LNCAP (cell line): ENCODE data around the gene CSF1R.

Experiments
- TF ChIP-seq, protein P1 (sequence below): fragments of 450-650 bp; IDR thresholded peaks from 2 replicates; pipeline ENCODE4 v1.5.1; 2017; ENCODE audit warnings: mild to moderate bottlenecking

CSF1R gene

DNA sequence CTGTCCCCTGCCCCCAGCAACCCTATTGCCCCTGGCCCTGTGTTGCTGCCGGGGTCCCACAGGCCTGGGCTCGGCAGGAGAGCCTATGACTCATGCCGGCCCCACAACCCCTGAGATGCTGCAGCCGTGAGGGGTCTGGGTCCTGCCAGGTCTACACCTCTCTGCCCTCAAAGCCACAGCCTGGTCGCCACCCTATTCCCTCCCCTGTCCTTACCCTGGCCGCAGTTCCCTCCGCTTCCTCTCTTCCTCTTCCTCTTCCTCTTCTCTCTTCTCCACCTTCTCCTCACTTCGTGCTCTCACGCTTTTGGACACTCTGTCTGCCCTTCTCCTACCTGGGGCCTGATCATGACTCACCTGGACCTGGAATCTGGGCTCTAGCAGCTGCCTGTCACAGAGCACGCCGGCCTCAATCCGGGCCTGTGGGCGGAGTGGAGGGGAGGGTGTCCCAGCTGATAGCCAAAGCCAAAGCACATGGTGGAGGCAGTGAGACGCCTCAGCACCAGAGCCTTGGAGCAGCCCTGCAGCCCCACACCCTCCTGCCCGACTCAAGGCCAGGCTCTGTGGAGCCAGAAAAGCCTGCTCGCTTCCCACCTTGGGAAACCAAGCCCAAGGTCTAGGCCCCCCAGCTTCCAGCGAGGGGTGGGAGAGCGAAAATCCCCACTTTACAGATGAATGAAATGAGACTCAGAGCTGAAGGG is 26.8 kb upstream of the CSF1R start:
- TF ChIP-seq, protein P1, sequence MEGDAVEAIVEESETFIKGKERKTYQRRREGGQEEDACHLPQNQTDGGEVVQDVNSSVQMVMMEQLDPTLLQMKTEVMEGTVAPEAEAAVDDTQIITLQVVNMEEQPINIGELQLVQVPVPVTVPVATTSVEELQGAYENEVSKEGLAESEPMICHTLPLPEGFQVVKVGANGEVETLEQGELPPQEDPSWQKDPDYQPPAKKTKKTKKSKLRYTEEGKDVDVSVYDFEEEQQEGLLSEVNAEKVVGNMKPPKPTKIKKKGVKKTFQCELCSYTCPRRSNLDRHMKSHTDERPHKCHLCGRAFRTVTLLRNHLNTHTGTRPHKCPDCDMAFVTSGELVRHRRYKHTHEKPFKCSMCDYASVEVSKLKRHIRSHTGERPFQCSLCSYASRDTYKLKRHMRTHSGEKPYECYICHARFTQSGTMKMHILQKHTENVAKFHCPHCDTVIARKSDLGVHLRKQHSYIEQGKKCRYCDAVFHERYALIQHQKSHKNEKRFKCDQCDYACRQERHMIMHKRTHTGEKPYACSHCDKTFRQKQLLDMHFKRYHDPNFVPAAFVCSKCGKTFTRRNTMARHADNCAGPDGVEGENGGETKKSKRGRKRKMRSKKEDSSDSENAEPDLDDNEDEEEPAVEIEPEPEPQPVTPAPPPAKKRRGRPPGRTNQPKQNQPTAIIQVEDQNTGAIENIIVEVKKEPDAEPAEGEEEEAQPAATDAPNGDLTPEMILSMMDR: no peak

DNA sequence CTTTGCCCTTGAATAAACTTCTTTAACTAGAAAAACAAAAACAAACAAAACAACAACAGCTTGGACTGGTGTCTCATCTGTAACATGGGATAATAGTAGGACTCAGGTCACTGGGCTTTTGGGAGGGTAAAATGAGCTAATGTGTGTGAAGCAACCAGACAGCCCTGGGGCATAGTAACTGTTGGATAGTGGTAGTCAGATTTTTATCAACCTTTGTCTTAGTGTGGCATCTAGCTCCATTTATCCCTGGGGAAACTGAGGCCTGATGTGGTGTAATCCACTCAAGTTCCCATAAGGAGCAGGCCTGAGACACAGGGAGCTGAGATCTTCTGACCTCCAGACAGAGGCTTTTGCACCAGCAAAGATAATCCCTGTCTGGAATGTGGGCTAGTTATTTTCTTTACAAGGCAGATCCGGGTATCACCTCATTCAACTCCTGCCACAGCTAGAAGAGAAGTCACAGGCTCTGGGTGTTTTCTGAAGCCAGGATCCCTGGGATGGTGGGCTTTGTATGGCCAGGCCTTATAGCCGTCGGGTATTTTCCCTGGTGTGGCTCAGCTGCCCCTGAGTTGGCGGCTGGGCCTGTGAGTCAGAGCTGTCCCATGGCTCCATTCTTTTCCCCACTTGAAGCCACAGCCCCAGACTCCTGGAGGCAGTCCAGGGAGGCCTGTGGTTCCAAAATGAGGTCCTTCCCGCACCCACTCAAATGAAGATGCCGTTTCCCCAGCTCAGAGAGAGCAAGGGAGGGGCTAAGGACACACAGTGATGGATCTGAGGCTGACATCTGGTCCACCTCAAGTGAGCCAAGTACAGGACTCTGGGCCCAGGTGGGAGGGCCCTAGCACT is 26.1 kb upstream of the CSF1R start:
- TF ChIP-seq, protein P1: no peak

DNA sequence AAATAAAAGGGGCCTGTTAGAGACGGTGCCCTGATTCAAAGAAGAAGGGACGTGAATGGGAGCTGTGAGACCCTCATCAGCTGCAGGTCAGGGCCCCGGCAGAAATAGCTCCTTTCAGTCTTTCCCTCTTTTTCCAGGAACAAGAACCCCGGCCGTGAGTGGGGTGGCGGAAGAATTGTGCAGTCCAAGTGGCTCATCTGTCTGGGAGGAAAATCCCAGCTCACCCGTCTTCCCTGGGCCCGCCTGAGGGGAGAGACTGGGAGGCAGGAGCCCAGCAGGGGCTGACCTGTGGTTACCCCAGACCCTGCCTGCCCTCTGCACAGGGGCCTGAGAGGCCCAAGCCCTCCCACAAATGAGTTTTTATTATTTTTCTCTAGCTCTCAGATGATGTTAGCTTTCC is 24.8 kb upstream of the CSF1R start:
- TF ChIP-seq, protein P1: no peak

DNA sequence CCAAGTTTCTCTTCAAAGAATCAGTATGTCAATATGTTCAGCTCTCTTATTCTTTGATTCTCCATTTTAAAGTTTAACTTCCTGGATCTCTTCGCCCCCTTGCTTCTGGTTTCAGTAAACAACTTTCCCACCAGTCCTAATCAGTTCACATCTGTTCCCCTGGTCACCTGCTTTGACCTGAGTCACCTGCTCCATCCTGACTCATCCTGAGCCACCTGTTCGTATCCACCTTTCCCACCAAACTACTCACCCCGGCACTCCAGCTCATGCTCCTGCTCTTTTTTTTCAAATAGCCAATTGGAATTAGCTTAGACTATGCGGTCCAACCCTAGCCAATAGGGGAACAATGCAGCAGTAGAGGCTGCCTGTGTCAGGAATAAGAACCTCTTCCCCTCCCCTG is 23.6 kb upstream of the CSF1R start:
- TF ChIP-seq, protein P1: no peak

DNA sequence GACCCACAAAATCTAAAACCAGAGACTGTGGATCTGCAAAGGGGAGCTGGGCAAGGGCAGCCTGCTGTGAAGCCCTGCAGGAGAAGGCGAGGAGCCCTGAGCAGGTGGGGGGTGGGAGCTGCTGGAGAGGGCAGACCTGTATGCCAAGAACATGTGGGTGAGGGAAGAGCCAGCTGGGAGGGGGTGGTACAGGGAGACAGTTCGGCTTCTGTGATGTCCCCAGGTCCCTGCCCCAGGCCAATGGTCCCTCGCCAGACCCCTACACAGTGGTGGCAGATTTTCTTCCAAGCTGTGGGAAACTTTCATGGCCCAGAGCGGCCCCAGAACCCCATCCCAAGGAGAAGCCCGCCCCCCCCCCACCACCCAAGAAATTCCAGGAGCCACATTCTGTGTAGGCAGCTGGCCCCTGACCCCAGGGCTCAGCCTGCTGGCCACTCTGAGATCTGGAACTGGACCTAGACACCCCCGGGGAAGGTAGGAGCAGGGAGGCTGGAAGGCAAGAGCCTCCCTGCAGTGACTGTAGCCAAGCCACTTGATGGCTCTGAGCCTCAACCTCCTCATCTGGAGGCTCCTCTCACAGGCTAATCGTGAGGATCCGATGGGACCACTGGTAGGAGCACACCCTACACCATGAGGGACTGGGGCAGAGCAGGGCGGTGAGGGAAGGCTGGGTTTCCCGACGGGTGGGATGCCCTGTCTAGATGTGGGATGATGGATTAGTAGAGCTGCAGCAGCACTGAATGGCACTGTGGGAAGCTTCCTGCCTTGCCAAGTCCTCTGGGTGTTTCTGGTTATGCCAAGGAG is 22.6 kb upstream of the CSF1R start:
- TF ChIP-seq, protein P1: no peak

DNA sequence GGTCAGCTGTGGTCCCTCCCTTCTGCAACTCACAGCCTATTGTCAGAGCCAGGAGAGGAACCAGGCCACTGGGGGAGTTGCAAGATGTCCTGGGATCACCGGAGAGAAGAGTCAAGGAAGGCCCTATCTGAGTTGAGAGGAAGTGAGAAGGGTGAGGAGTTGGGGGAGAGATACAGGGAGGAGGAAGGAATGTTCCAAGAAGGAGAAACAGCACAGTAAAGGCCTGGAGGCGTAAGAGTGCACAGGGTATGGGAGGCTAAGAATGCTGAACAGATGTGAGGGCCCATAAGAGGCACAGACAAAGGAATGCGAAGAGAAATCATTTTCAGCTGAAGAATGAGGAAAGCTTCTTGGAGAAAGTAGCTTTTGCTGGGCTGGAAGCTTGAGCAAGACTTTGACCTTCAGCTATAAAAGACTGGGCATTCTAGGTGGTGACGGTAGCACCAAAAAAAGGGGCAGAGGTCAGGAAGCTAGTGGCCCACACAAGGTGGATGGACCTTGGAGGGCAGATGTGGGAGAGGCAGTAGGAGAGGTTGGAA is 21.6 kb upstream of the CSF1R start:
- TF ChIP-seq, protein P1: no peak
